ENCODE data around the gene KCNMA1. TPM values are rescaled to one million over a fixed set of nuclear protein-coding genes. Genes with fewer than 3 reads are reported as not detected.
A peak's percentile ranks its signal among the peaks of the same experiment; 100 is the strongest.

KCNMA1 gene
- total RNA-seq, 1 experiment from 2014 or later: 23.3 TPM

GRCh38 chr10:77338143-77338542 is 299.5 kb downstream of the KCNMA1 start:
- no peak for DNase-seq (ENCODE audit: low read depth)

- DNase-seq (ENCODE audit: low read depth): no peak
Observed at GRCh38 chr10:77334501-77334900, 303.1 kb downstream of the KCNMA1 start.

- DNase-seq (ENCODE audit: low read depth): no peak
Observed at GRCh38 chr10:77333610-77334340, 303.8 kb downstream of the KCNMA1 start.

- no peak for DNase-seq (ENCODE audit: low read depth)
Observed at GRCh38 chr10:77332256-77332655, 305.4 kb downstream of the KCNMA1 start.

- peak; percentile 45 for DNase-seq (ENCODE audit: low read depth)
Observed at GRCh38 chr10:77328272-77328816, 309.3 kb downstream of the KCNMA1 start.

GRCh38 chr10:77325233-77325537 is 312.4 kb downstream of the KCNMA1 start:
- DNase-seq (ENCODE audit: low read depth): peak; percentile 11

GRCh38 chr10:77321838-77322237 is 315.8 kb downstream of the KCNMA1 start:
- peak; percentile 69 for DNase-seq (ENCODE audit: low read depth)

- DNase-seq (ENCODE audit: low read depth): peak; percentile 21
Observed at GRCh38 chr10:77320971-77321471, 316.6 kb downstream of the KCNMA1 start.

- peak; percentile 51 for DNase-seq (ENCODE audit: low read depth)
Observed at GRCh38 chr10:77319557-77319956, 318.1 kb downstream of the KCNMA1 start.

GRCh38 chr10:77318739-77319138 is 318.9 kb downstream of the KCNMA1 start:
- peak; percentile 72 for DNase-seq (ENCODE audit: low read depth)

GRCh38 chr10:77317221-77317620 is 320.4 kb downstream of the KCNMA1 start:
- DNase-seq (ENCODE audit: low read depth): peak; percentile 45

- DNase-seq (ENCODE audit: low read depth): no peak
Observed at GRCh38 chr10:77315496-77316129, 322.0 kb downstream of the KCNMA1 start.

GRCh38 chr10:77313066-77313750 is 324.4 kb downstream of the KCNMA1 start:
- DNase-seq (ENCODE audit: low read depth): no peak

- no peak for DNase-seq (ENCODE audit: low read depth)
Observed at GRCh38 chr10:77311186-77311585, 326.4 kb downstream of the KCNMA1 start.

GRCh38 chr10:77310288-77310840 is 327.2 kb downstream of the KCNMA1 start:
- DNase-seq (ENCODE audit: low read depth): no peak

- no peak for DNase-seq (ENCODE audit: low read depth)
Observed at GRCh38 chr10:77309509-77309908, 328.1 kb downstream of the KCNMA1 start.

- DNase-seq (ENCODE audit: low read depth): no peak
Observed at GRCh38 chr10:77309092-77309491, 328.5 kb downstream of the KCNMA1 start.

- DNase-seq (ENCODE audit: low read depth): no peak
Observed at GRCh38 chr10:77308084-77308732, 329.4 kb downstream of the KCNMA1 start.

GRCh38 chr10:77306666-77307065 is 330.9 kb downstream of the KCNMA1 start:
- DNase-seq (ENCODE audit: low read depth): no peak

GRCh38 chr10:77305650-77306632 is 331.7 kb downstream of the KCNMA1 start:
- peak; percentile 30 for DNase-seq (ENCODE audit: low read depth)
